GM23248 (cell line): ENCODE measurements around the gene MAU2.

ENCODE experiments used
- EZH2 ChIP-seq: fragments of 200-600 bp; sonication (generic); IDR thresholded peaks from 2 replicates; pipeline ENCODE4 v1.6.1; 2018; ENCODE audit warnings: antibody characterized with exemption, mild to moderate bottlenecking; ENCODE audit not compliant: insufficient read depth, poor library complexity, severe bottlenecking
- EZH2phosphoT487 ChIP-seq: fragments of 200-600 bp; sonication (generic); IDR thresholded peaks from 2 replicates; pipeline ENCODE4 v1.6.1; 2018; ENCODE audit warnings: antibody characterized with exemption, moderate library complexity, mild to moderate bottlenecking, low read depth; ENCODE audit not compliant: insufficient read depth

GRCh38 chr19:19381007-19381926 lies 60.6 kb downstream of the MAU2 start:
- no peak for TF ChIP-seq EZH2phosphoT487
- no peak for TF ChIP-seq EZH2
